GM10847 (cell line): Measurements from ENCODE around the gene CD28.

Experiments
- POLR2A ChIP-seq: IDR thresholded peaks from 2 replicates; pipeline ENCODE4 v1.6.1; 2011; ENCODE audit not compliant: insufficient read length; ENCODE audit errors: extremely low read depth

CD28 gene

DNA sequence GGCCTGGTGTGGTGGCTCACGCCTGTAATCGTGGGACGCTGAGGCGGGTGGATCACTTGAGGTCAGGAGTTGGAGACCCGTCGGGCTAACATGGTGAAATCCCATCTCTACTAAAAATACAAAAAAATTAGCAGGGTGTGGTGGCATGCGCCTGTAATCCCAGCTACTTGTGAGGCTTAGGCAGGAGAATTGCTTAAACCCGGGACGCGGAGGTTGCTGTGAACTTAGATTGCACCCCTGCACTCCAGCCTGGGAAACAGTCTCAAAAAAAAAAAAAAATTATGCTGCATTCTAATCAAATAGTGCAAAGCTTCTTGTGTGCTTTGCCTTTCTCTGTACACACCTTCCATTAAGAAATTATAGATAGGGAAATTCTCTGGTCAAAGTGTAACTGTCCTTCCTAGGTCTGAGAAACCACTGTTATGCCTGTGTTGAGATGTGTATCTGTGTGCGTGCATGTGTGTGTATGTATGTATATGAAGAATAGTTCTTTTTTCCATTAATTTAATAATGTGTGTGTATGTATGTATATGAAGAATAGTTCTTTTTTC, 2.5 kb downstream of the CD28 start:
- no peak for TF ChIP-seq POLR2A

DNA sequence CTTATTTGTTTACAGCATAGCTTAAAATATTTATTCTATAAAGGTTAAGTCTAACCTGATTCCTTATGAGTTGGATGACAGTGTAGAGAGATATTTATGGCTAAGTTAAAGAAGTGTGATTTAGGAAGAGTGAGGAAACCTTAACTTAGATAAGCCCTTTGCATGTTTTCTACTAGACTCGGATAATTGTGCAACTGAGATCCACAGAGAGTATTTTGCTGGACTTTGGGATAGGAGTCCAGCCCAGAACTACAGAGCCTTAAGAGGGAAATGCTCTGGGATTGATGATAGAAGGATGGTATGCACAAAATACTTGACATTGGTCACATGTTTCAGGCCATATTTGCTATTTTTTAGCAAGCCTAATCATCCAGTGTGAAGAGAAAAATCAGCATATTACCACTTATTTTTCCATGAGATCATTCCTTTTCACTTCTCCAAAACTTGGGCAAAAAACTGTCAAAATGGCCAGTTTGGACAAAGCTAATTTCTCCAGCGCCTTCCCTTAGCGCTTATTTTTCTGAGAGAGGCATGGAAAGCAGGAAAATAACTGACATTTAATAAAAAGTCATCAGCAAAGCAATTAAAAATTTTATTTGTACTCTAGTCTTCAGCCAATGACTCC, 3.1 kb downstream of the CD28 start:
- TF ChIP-seq POLR2A, result no peak

DNA sequence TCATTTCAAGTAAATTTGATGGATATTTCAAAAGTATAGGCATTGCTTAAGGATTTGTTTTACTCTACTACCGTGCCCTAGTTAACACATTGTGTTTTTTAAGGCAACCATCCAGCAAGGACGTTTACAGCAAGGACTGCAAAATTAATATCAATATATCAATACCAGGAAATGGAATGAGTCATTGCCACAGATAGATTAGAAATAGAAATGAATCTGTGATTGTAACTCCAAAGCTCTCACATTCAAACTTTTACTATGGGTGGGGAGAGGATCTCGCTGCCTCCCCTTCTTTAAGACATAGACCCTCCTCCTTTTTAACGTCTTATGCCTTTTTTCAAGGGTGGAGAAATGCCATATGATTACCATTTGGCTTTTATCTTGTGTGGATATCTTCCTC, 3.8 kb downstream of the CD28 start:
- TF ChIP-seq POLR2A, result no peak

DNA sequence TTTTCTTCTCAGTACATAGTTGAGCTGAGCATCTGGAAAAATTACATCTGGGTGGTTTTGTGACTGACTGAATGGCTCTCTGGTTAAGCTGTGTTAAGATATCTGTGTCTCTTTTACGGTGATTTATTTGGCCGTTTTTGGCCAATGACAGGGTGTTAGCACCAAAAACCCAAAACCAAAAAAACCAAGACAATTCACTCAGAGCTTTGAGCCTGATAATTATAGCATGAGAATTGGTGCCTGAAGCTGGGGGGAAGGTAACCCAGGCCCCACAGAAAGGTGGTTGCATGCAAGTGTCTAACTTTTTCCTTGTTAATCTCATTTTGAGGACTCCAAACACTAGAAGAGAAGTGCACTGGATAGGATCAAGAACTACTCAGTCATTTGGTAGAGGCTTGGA, 4.5 kb downstream of the CD28 start:
- TF ChIP-seq POLR2A, result no peak

DNA sequence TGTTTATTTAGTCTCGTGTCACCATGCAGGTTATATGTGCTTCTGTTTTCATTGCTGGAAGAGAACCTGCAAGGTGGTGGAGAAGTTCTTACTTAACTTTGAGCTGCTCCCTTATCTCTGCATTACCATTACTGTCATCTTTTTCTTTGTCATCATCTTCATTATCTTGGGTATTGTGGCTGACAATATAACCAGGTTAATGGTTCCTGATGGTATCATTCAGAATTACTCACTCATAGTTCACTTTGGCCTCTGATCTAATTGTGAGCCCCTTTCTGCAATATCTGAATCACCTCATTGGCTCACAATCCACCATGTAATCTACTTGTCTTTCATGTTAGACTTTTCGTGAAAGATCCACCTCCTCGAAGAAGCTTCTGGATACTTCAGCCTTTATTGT, 5.0 kb downstream of the CD28 start:
- TF ChIP-seq POLR2A, result no peak

DNA sequence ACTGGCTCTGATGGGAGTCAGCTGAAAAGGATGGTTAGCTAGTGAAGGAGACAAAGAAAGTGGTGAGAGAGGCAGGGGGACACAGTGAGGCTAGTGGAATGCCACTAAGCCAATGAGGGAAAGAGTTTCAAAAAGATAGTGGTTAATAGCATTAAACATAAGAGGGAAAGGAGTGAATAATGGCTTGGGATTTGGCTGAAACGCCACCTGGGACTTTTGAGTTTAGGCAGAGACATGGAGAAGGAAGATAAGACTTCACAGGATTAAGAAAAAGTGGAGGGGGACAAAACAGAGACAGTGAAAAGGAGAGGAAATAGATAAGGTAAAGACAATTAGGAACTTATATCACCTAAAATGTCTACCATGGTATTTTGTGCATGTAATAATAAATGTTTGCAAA, 6.9 kb downstream of the CD28 start:
- TF ChIP-seq POLR2A, result no peak

DNA sequence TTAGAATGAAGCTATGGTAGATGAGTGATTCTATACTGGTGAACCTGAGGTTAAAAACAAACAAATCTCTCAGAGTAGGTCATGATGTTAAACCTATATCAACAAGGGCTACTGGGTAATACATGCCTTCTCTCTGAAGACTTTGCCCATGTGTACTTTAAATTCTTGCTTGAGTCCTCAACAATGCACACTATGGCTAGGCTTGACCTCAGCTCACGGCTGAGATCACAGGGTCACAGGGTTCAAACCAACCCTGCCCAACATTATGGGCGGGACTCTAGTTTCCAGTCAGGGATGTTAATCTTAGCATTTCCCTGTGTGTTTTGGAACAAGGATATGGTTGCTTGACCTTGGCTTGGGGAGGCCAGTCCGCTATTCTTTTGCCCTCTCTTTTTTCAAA, 7.7 kb downstream of the CD28 start:
- TF ChIP-seq POLR2A, result no peak

DNA sequence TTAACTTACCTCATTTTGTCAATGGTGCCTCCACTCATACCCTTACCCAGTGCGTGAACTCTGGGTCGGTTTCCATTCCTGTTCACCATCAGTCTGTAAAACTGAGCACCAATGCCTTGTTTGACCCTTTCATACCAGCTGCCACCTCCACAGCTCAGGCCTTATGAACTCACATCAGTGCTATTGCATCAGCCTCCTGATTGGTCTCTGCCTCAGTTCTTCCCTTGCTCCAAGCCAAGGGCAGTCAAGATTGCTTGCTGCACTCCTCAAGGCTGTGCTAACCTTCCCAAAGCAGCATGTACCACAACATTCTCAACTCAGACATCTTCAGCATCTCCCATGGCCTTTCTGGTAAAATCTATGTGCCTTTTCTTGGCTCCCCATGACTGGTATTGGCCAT, 9.3 kb downstream of the CD28 start:
- TF ChIP-seq POLR2A, result no peak

DNA sequence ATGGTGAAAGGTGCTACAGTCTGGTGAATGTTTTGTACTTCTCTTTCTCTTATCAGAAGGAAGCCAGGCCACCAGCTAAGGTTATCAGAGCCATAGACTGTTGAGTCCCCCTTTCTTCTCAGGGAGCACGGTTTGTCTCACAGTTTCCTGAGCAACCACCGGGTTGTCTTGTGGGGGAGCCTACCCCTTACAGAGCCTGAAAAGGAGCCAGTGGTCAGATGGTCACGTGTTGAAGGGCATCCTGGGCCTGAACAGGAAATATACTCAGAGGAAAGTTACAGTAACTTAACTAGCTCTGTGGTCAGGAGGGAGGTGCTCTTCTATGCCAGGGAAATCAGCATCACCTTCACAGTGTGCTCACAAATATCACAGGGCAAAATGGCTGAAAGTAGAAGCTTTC, 11.6 kb downstream of the CD28 start:
- TF ChIP-seq POLR2A, result no peak

DNA sequence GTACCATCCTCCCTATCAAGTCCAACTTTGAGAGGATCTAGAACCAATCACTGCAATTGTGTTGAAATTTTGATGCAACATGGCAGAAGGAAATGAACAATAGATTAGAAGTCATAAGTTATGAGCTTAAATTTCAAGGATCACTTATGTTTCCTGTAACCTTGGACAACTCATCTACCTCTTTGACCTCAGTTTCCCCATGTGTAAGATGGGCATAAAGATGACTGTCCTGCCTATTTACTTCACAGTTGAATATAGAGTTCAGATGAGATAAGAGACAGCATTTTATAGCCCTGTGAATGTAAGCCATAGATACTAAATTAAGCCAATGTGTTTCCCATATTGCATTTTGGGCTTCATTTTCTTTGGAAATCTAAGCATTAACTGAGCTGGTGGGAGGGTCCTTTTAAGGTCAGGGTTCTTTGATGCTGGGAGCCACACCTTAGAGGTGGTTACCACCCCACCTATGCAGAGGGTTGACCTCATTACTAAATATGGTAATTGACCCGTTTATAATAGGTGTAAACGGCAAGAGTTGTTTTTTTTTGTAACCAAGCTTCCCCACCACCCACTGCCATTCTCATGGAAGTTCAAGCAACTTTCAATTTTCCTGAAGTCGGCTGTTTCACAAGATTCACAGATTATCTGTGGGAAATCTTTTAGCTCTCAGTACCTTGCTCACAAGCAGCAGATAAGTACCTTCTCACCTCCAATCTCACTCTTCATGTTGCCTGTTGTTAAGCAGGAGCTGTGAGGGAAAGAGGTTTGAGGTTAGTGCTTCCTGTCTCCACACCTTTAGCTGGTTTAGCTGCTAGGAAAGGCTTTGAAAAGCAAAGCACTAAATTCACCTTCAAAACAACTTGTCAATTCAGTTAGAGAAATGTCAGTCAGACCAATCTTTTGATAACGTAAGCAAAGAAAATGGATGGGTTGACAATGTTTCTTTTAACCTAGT, 13.3 kb downstream of the CD28 start:
- no peak for TF ChIP-seq POLR2A

DNA sequence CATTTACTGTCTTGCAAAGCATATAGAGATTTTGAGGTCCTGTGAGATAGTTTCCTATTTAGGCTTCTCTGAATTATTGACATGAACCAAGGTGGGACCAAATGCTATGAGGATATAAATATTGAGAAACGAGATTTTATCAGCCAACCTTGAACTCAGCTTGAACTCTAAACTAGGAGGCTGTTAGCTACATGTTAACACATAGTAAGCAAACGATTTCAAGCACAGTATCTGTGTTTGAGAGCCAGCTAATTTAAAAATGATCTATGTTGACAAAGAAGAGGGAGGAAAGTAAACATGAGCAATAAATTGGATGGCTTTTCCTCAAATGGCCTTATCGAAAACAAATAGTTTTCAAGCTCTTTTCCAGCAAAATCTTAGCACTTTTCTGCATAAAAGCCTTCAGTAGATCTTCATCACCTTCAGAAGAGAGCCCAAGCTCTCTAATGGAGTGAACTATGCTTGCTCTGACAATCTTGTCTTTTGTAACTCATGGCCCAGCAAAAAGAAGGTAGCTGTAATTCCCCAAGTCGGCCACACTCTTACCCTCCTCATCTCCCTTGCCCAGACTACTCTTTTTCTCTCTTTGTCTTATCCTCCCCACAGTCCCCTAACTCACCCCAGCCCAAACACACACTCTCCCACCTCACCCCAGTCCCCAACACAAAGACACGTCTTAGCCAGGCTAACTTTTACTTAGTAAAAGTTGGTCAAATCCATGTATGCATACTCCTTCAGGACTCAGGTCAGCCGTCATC, 14.7 kb downstream of the CD28 start:
- no peak for TF ChIP-seq POLR2A

DNA sequence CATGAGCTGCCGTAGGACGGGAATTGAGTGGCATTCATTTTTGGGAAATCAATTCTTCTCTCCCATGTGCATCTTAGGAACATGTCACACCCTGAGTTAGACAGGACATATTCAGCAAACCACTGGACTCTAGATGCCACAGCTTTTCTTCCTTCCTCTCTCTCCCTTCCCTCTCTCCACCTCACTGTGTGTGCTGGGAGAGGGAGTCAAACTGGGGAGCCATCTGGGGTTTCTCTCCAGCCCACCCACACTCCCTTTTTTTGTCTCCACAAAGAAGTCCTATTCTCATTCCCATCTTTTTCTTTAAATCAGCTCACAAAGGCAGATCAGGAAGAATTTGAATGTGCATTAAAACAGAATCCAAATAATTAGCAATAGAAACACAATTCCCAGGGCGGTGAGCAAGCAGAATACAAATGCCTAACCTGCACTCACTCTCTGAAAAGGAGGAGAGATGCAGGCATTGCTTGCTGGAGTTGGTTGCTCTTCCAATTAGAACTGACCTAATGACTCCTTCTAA, 15.4 kb downstream of the CD28 start:
- no peak for TF ChIP-seq POLR2A

DNA sequence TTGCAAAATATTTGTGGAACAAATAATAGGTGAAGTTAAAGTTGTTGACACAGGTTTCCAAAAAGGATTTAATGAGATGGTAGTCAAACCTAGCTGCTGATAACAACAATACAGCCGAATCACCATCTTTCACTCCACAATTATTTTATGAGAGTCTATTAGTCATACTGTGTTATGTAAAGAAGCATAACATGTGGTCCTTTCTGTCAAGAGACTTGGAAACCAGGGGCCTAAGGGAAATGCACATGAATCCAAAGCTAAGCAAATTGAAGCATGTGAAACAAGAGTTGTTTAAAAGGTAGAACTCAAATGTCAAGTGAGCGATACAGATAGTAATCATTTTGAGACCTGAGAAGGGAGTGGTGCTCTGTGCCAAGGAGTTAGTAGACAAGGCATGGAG, 16.0 kb downstream of the CD28 start:
- no peak for TF ChIP-seq POLR2A

DNA sequence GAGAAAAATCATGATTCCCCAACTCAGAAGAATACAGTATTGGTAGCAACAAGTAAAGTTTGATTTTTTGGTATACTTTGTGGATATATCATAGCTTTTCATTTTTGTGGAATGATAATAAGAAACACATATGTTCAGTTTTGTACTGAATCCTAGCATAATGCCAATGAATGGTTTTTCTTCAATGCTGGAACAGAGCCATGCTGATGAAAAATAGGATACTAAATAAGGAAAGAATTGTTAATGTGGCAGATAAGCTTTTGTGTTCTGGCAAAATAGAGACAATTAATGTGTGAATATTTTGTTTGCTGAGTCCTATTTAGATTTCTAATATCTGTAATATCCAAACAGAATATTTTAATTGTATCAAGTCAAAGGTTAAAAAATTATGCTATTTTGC, 21.9 kb downstream of the CD28 start:
- TF ChIP-seq POLR2A, result no peak

DNA sequence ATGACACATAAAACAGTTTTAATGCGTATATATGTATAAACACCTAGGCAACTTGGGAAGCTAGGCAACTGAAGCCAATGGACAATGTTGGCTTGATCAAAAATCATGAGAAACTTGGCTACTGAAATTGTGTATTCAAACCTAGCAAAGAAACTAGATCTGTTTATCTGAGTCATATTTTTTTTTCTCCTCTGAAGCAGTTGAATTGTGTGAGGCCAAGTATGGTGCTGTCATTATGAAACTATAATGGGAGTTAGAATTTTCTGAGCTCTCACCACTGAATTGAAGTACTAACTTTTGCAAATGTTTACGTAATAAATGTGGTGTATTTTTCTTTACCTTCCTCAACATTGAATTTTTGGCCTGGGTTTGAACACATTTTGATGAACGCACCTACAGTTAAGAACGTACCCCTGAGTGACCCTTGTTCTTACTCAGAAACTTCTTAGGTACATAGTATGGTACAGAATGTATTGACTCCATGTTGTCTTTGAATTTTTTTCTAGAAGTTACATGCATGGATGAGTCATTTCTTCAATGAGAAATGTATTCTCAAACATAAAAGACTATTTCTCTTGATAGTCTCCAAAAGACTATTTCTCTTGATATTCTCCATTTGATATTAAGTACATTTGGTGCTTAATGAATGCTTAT, 23.8 kb downstream of the CD28 start:
- no peak for TF ChIP-seq POLR2A
